H9 (cell line): Measurements from ENCODE around the gene GVQW3. TPM values are rescaled to one million over a fixed set of nuclear protein-coding genes. Genes with fewer than 3 reads are reported as not detected.

Experiments
- DNase-seq: peaks from one replicate; pipeline ENCODE4 v3.0.0-alpha.2; 2017
- H2AFZ ChIP-seq: one replicate; pipeline ENCODE4 v1.6.1; 2013; ENCODE audit warnings: mild to moderate bottlenecking, low read length, control low read depth, moderate library complexity
- H2AK5ac ChIP-seq: 2 replicates; pipeline ENCODE4 v1.6.1; 2013; ENCODE audit warnings: low read length, control low read depth, mixed read lengths; ENCODE audit not compliant: insufficient read length
- H2BK120ac ChIP-seq: one replicate; pipeline ENCODE4 v1.6.1; 2013; ENCODE audit warnings: low read depth, mild to moderate bottlenecking, low read length, control low read depth, inconsistent platforms; ENCODE audit not compliant: poor library complexity, severe bottlenecking
- H2BK12ac ChIP-seq: 2 replicates; pipeline ENCODE4 v1.6.1; 2013; ENCODE audit warnings: low read length, control low read depth, mixed read lengths, low read depth; ENCODE audit not compliant: insufficient read length
- H2BK15ac ChIP-seq: 2 replicates; pipeline ENCODE4 v1.6.1; 2013; ENCODE audit warnings: low read depth, low read length, control low read depth
- H2BK20ac ChIP-seq: one replicate; pipeline ENCODE4 v1.6.1; 2013; ENCODE audit warnings: low read depth, mild to moderate bottlenecking, low read length, control low read depth, inconsistent platforms; ENCODE audit not compliant: poor library complexity, severe bottlenecking
- H2BK5ac ChIP-seq: 2 replicates; pipeline ENCODE4 v1.6.1; 2013; ENCODE audit warnings: low read length, control low read depth, mixed read lengths; ENCODE audit not compliant: insufficient read length
- H3K14ac ChIP-seq: 2 replicates; pipeline ENCODE4 v1.6.1; 2013; ENCODE audit warnings: low read length, control low read depth; ENCODE audit not compliant: insufficient read depth
- H3K18ac ChIP-seq: 2 replicates; pipeline ENCODE4 v1.6.1; 2013; ENCODE audit warnings: low read depth, mild to moderate bottlenecking, mixed read lengths, low read length, control low read depth; ENCODE audit not compliant: insufficient read length
- H3K23ac ChIP-seq: 2 replicates; pipeline ENCODE4 v1.6.1; 2013; ENCODE audit warnings: low read length, control low read depth, mixed read lengths, low read depth; ENCODE audit not compliant: insufficient read length
- H3K23me2 ChIP-seq: 2 replicates; pipeline ENCODE4 v1.6.1; 2013; ENCODE audit warnings: low read depth, mild to moderate bottlenecking, mixed read lengths, low read length, control low read depth; ENCODE audit not compliant: insufficient read length, poor library complexity, severe bottlenecking
- H3K27ac ChIP-seq: 2 replicates; pipeline ENCODE4 v1.5.1; 2013; ENCODE audit warnings: low read length, control low read depth, mixed read lengths, low read depth; ENCODE audit not compliant: insufficient read length
- H3K27me3 ChIP-seq: 2 replicates; pipeline ENCODE4 v1.6.1; 2013; ENCODE audit warnings: low read length, control low read depth, inconsistent platforms; ENCODE audit not compliant: insufficient read depth
- H3K4ac ChIP-seq: 2 replicates; pipeline ENCODE4 v1.6.1; 2013; ENCODE audit warnings: low read depth, mild to moderate bottlenecking, control low read depth, inconsistent platforms, low read length, moderate library complexity
- H3K4me1 ChIP-seq: 2 replicates; pipeline ENCODE4 v1.6.1; 2013; ENCODE audit warnings: low read length, control low read depth, inconsistent platforms; ENCODE audit not compliant: insufficient read depth
- H3K4me2 ChIP-seq: 2 replicates; pipeline ENCODE4 v1.6.1; 2013; ENCODE audit warnings: low read length, control low read depth, mixed read lengths; ENCODE audit not compliant: insufficient read length, insufficient read depth
- H3K56ac ChIP-seq: 2 replicates; pipeline ENCODE4 v1.6.1; 2013; ENCODE audit warnings: low read depth, mild to moderate bottlenecking, mixed read lengths, low read length, control low read depth; ENCODE audit not compliant: insufficient read length
- H3K79me1 ChIP-seq: 2 replicates; pipeline ENCODE4 v1.6.1; 2013; ENCODE audit warnings: low read depth, mild to moderate bottlenecking, moderate library complexity, low read length, control low read depth, inconsistent platforms; ENCODE audit not compliant: insufficient read depth, poor library complexity, severe bottlenecking
- H3K79me2 ChIP-seq: 2 replicates; pipeline ENCODE4 v1.6.1; 2013; ENCODE audit warnings: low read length, control low read depth, inconsistent platforms; ENCODE audit not compliant: insufficient read depth
- H3K9ac ChIP-seq: 2 replicates; pipeline ENCODE4 v1.6.1; 2013; ENCODE audit warnings: low read length, control low read depth, mixed read lengths; ENCODE audit not compliant: insufficient read length; ENCODE audit errors: extremely low read depth
- H3K9me3 ChIP-seq: one replicate; pipeline ENCODE4 v1.6.1; 2013; ENCODE audit warnings: low read depth, low read length, inconsistent platforms; ENCODE audit not compliant: control insufficient read depth
- H3T11ph ChIP-seq: one replicate; pipeline ENCODE4 v1.6.1; 2013; ENCODE audit warnings: mild to moderate bottlenecking, low read length, control low read depth, inconsistent platforms
- H4K20me1 ChIP-seq: one replicate; pipeline ENCODE4 v1.6.1; 2013; ENCODE audit not compliant: control insufficient read depth, insufficient read length, insufficient read depth
- H4K5ac ChIP-seq: 2 replicates; pipeline ENCODE4 v1.6.1; 2013; ENCODE audit warnings: low read depth, mild to moderate bottlenecking, mixed read lengths, low read length, control low read depth; ENCODE audit not compliant: insufficient read length
- H4K8ac ChIP-seq: replicated peaks from 2 replicates; pipeline ENCODE4 v1.6.1; 2013; ENCODE audit warnings: low read length, control low read depth, mixed read lengths, low read depth; ENCODE audit not compliant: insufficient read length
- H4K91ac ChIP-seq: 2 replicates; pipeline ENCODE4 v1.6.1; 2013; ENCODE audit warnings: low read depth, mild to moderate bottlenecking, moderate library complexity, mixed read lengths, low read length, control low read depth; ENCODE audit not compliant: insufficient read length
- H3K27ac Mint-ChIP-seq, 3 experiments: 2 replicates in 2 of 3; 3 replicates in 1 of 3; pipeline ENCODE4 v1.8.0; 2020 to 2021; ENCODE audit warnings: mixed read lengths in 3 of 3, mild to moderate bottlenecking in 1 of 3, moderate library complexity in 1 of 3
- H3K27me3 Mint-ChIP-seq: 2 replicates; pipeline ENCODE4 v1.8.0; 2021; ENCODE audit warnings: low read depth, mild to moderate bottlenecking, moderate library complexity, mixed read lengths
- H3K36me3 Mint-ChIP-seq, 3 experiments: 2 replicates in 2 of 3; 3 replicates in 1 of 3; pipeline ENCODE4 v1.8.0; 2020 to 2021; ENCODE audit warnings: low read depth in 3 of 3, mixed read lengths in 3 of 3; ENCODE audit not compliant: insufficient read depth in 1 of 3
- H3K4me1 Mint-ChIP-seq, 2 experiments: 2 replicates each; pipeline ENCODE4 v1.8.0; 2020; ENCODE audit warnings: mixed read lengths in 2 of 2
- H3K4me3 Mint-ChIP-seq, 2 experiments: 2 replicates in 1 of 2; 3 replicates in 1 of 2; pipeline ENCODE4 v1.8.0; 2020 to 2021; ENCODE audit warnings: mild to moderate bottlenecking in 2 of 2, mixed read lengths in 2 of 2, moderate library complexity in 1 of 2
- H3K9me3 Mint-ChIP-seq, 2 experiments: 2 replicates in 1 of 2; 3 replicates in 1 of 2; pipeline ENCODE4 v1.8.0; 2020; ENCODE audit warnings: mild to moderate bottlenecking in 2 of 2, mixed read lengths in 2 of 2, moderate library complexity in 1 of 2
- WGBS: extraction: QIAGEN DNeasy Blood & Tissue Kit; methylation state at CpG from one replicate; pipeline ENCODE4 v1.1.7; 2013; ENCODE audit warnings: missing lambda C conversion rate, low lambda C conversion rate, mixed read lengths; ENCODE audit not compliant: insufficient read length; ENCODE audit errors: extremely low coverage; 5-methylcytosine and 5-hydroxymethylcytosine counted together
- total RNA-seq: library from RNA; stranded (reverse); gene quantifications from 2 replicates; pipeline ENCODE4 v1.2.1, GENCODE V29; 2021
- TF ChIP-seq, protein P1 (sequence below): fragments of 200-600 bp; sonication (generic); conservative IDR thresholded peaks from 3 replicates; pipeline ENCODE4 v1.8.0; 2021; ENCODE audit warnings: antibody characterized with exemption, mild to moderate bottlenecking

GVQW3 gene
- total RNA-seq, 1 experiment from 2014 or later, result 4.5 TPM

DNA sequence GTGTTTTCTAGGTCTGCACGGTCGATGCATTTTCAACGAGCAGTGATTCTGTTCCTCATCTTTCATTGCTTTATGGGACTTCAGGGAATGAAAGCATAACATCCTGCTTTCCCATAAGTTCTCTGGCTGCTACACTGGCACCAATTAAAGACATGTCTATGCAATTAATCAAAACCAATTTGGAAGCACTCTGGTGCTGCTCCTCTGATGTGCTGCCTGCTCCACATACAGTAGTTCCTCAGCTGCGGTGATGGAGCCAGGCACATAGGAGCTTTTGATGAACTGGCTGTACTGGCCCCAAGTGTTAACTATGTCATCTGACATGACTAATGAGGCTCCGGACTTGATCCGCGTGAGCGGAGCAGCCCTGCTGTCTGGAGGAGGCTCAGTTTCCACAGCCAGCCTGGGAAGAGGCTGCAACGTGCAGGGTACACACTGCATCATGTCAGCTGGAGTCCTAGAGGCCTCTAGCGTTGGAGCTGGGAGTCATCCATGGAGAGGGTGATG is 29.8 kb downstream of the GVQW3 start:
- Histone ChIP-seq H4K91ac (no peak overlapping the region), H3K4me2 (no peak overlapping the region), H2BK120ac (no peak overlapping the region), H2BK5ac (no peak overlapping the region), H3K9ac (no peak overlapping the region), H3K56ac (no peak overlapping the region), H4K8ac (no peak overlapping the region), H2BK20ac (no peak overlapping the region), H2AK5ac (no peak overlapping the region), H3K27ac (no peak overlapping the region), H3T11ph (no peak overlapping the region), H3K23me2 (no peaks in the 10 kb centered on the region), H4K5ac (no peak overlapping the region), H3K9me3 (no peaks in the 10 kb centered on the region), H2BK12ac (no peak overlapping the region), H4K20me1 (no peaks in the 10 kb centered on the region), H3K79me1 (no peaks in the 10 kb centered on the region), H3K4ac (no peak overlapping the region), H2AFZ (no peak overlapping the region), H3K23ac (no peak overlapping the region), H3K4me1 (no peaks in the 10 kb centered on the region), H3K18ac (no peak overlapping the region), H3K14ac (no peak overlapping the region), H2BK15ac (no peak overlapping the region), H3K79me2 (no peaks in the 10 kb centered on the region), H3K27me3 (no peaks in the 10 kb centered on the region)
- TF ChIP-seq, protein P1, sequence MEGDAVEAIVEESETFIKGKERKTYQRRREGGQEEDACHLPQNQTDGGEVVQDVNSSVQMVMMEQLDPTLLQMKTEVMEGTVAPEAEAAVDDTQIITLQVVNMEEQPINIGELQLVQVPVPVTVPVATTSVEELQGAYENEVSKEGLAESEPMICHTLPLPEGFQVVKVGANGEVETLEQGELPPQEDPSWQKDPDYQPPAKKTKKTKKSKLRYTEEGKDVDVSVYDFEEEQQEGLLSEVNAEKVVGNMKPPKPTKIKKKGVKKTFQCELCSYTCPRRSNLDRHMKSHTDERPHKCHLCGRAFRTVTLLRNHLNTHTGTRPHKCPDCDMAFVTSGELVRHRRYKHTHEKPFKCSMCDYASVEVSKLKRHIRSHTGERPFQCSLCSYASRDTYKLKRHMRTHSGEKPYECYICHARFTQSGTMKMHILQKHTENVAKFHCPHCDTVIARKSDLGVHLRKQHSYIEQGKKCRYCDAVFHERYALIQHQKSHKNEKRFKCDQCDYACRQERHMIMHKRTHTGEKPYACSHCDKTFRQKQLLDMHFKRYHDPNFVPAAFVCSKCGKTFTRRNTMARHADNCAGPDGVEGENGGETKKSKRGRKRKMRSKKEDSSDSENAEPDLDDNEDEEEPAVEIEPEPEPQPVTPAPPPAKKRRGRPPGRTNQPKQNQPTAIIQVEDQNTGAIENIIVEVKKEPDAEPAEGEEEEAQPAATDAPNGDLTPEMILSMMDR, result no peak
- Mint-ChIP-seq H3K4me3 (no peak overlapping the region), H3K4me1 (peaks cover 5% of the 10 kb centered on the region in 2 experiments), H3K27me3 (0 out of 2 replicates have a peak, but pooled peaks cover 1% of the 10 kb centered on the region), H3K27ac (no peak overlapping the region; a peak in 1 of 7 replicates), H3K9me3 (no peaks in the 10 kb centered on the region), H3K36me3 (no peaks in the 10 kb centered on the region)
- no CpG with 5 or more reads among the region's 10 CpGs for WGBS
- no peak for DNase-seq
